Breast epithelium (tissue), 4 donors: ENCODE measurements around the gene C14orf180. TPM values are rescaled to one million over a fixed set of nuclear protein-coding genes. Genes with fewer than 3 reads are reported as not detected.
"Not testable (repeated sequence)": the region's sequence is repeated elsewhere in the genome, so short reads cannot be mapped to it uniquely, and the experiment has no call there.

Experiments used
- DNase-seq, 2 donors: peaks; one replicate each; pipeline ENCODE4 v3.0.0-alpha.2; 2019; ENCODE audit warnings: low spot score in 2 of 2
- H3K27ac ChIP-seq, 2 donors: fragments of 200-600 bp; sonication (generic) in 1 of 2; one replicate each; pipeline ENCODE4 v1.5.1; 2016 to 2019; ENCODE audit warnings: mild to moderate bottlenecking in 1 of 2
- H3K27me3 ChIP-seq, 2 donors: fragments of 200-600 bp; sonication (generic) in 1 of 2; one replicate each; pipeline versions ENCODE4 v1.5.1 to v1.6.0; 2017 to 2019; ENCODE audit warnings: control low read depth in 1 of 2, mild to moderate bottlenecking in 1 of 2
- H3K36me3 ChIP-seq: fragments of 200-600 bp; one replicate; pipeline ENCODE4 v1.5.1; 2019
- H3K4me1 ChIP-seq, 2 donors: fragments of 200-600 bp; sonication (generic); one replicate each; pipeline ENCODE4 v1.5.1; 2016 to 2019; ENCODE audit warnings: control low read depth in 1 of 2
- H3K4me3 ChIP-seq, 3 donors: fragments of 200-600 bp; sonication (generic); 1 replicate in 2 of 3; 2 replicates in 1 of 3; pipeline ENCODE4 v1.5.1; 2016 to 2019; ENCODE audit warnings: mild to moderate bottlenecking in 3 of 3, moderate library complexity in 2 of 3
- H3K9me3 ChIP-seq, 2 donors: fragments of 200-600 bp; sonication (generic) in 1 of 2; one replicate each; pipeline ENCODE4 v1.5.1; 2016 to 2019; ENCODE audit warnings: control low read depth in 1 of 2
- POLR2A ChIP-seq: fragments of 450-650 bp; IDR thresholded peaks from one replicate; pipeline ENCODE4 v1.6.1; 2016; ENCODE audit warnings: antibody characterized with exemption, mild to moderate bottlenecking, moderate library complexity
- POLR2AphosphoS5 ChIP-seq, 3 donors: sonication (generic); formaldehyde crosslinking; IDR thresholded peaks; one replicate each; pipeline ENCODE4 v1.6.1; 2017; ENCODE audit warnings: antibody characterized with exemption in 3 of 3
- intact Hi-C: fragments of 100-400 bp; cut with DNase I; formaldehyde crosslinking; loops from one replicate; pipeline ENCODE4 v1.15.1; 2023; ENCODE audit warnings: low total_unique reads
- total RNA-seq, 3 donors: library from RNA; depleted of rRNA; stranded (reverse); fragments of >200 nt; gene quantifications; one replicate each; pipeline ENCODE4 v1.1.0, GENCODE V29; 2016
- TF ChIP-seq, protein P1 (sequence below), 3 donors: fragments of 450-650 bp; IDR thresholded peaks; one replicate each; pipeline ENCODE4 v1.5.1; 2016 to 2017; ENCODE audit warnings: antibody characterized with exemption in 3 of 3, mild to moderate bottlenecking in 3 of 3, moderate library complexity in 3 of 3

Gene C14orf180
- total RNA-seq, 3 donors from 2014 or later: 1.3 to 32.3 (median 4.2) TPM

DNA sequence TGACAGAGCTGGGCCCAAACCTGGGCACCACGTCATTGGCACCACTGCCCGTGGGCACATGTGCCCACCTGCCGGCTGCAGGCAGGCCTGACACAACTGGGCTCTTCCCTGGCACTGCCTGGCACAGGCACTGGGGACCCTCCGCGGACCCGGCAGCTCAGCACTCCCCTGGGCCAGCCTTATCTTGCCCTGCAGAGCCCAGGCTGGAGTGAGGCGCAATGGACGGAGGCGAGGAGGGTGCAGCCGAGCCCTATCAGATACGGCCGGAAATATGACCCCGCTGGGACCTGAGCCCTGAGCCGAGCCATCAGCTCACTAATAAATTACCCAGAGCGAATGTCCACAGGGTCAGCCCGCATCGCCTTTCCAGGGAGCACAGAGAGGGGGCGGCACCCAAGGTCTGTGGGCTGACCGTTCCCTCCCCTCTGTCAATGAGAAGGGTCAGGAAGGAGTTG lies 1.7 kb upstream of the C14orf180 start:
- DNase-seq: no peak
- Histone ChIP-seq H3K27ac (no peak overlapping the region), H3K4me3 (no peak overlapping the region), H3K9me3 (no peaks in the 10 kb centered on the region), H3K27me3 (peaks cover 0 to 71% of the 10 kb centered on the region in 2 donors), H3K36me3 (no peaks in the 10 kb centered on the region), H3K4me1 (peaks cover 4 to 5% of the 10 kb centered on the region in 2 donors)
- TF ChIP-seq POLR2AphosphoS5 (IDR thresholded peaks at IDR 0.05) (no peak), POLR2A (no peak)
- TF ChIP-seq, protein P1, sequence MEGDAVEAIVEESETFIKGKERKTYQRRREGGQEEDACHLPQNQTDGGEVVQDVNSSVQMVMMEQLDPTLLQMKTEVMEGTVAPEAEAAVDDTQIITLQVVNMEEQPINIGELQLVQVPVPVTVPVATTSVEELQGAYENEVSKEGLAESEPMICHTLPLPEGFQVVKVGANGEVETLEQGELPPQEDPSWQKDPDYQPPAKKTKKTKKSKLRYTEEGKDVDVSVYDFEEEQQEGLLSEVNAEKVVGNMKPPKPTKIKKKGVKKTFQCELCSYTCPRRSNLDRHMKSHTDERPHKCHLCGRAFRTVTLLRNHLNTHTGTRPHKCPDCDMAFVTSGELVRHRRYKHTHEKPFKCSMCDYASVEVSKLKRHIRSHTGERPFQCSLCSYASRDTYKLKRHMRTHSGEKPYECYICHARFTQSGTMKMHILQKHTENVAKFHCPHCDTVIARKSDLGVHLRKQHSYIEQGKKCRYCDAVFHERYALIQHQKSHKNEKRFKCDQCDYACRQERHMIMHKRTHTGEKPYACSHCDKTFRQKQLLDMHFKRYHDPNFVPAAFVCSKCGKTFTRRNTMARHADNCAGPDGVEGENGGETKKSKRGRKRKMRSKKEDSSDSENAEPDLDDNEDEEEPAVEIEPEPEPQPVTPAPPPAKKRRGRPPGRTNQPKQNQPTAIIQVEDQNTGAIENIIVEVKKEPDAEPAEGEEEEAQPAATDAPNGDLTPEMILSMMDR (IDR thresholded peaks at IDR 0.05): no peak
- intact Hi-C loops: no loop called here

DNA sequence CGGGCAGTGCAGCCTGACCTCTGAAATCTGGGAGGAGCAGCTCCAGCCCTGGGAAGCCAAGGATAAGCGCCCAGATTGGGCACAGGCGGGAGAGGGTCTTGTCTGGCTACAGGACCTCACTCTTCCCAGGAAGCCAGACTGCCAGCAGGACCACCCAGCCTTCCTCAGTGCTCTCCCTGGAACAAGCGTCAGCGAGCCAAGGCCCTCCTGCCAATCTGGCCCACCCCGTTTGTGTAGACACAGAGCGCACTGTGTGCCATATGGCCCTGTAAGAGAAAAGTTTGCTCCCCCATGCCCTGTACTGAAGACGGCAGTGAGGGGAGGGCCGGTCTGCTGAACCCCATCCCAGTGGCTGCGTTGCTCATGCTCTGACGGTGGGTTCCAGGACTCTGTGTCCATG lies 1.2 kb upstream of the C14orf180 start:
- H3K4me1 ChIP-seq: peaks cover 4 to 5% of the 10 kb centered on the region in 2 donors
- TF ChIP-seq POLR2AphosphoS5 (IDR thresholded peaks at IDR 0.05): no peak
- TF ChIP-seq, protein P1 (IDR thresholded peaks at IDR 0.05): no peak
- TF ChIP-seq POLR2A: no peak
- intact Hi-C loops: no loop called here
- DNase-seq: no peak
- no peaks in the 10 kb centered on the region for H3K36me3 ChIP-seq
- H3K27me3 ChIP-seq: peaks cover 0 to 71% of the 10 kb centered on the region in 2 donors
- no peaks in the 10 kb centered on the region for H3K9me3 ChIP-seq
- H3K4me3 ChIP-seq: no peak overlapping the region
- H3K27ac ChIP-seq: no peak overlapping the region

GRCh38 chr14:104579939-104580338 lies 375 bp downstream of the C14orf180 start:
- peaks cover 0 to 61% of the 10 kb centered on the region in 2 donors for H3K27me3 ChIP-seq
- intact Hi-C loops, H3K36me3 ChIP-seq, H3K4me1 ChIP-seq, DNase-seq, H3K9me3 ChIP-seq, H3K4me3 ChIP-seq, H3K27ac ChIP-seq: not testable (repeated sequence)

DNA sequence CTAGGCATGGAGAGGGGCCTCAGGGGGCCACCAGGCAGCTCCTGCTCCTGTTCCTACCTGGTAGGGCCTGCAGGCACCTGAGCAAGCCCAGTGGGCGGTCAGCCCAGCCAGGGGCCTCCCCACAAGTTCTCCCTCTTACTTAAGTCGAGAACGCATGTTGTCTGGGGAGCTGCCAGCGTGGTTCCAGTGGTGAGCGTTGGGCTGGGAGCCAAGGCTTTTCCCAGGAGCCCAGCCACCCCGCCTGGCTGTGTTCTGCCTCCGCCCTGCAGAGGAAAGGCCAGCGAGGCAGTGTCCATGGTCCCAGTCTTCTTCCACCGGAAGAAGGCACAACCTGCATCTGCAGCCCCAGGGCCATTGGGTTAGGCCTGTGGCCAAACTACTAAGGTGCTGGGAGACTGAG lies 1.4 kb downstream of the C14orf180 start:
- Histone ChIP-seq H3K27ac (peak overlapping the region in 1 of 2 donors; percentile 7), H3K27me3 (peaks cover 0 to 56% of the 10 kb centered on the region in 2 donors)

DNA sequence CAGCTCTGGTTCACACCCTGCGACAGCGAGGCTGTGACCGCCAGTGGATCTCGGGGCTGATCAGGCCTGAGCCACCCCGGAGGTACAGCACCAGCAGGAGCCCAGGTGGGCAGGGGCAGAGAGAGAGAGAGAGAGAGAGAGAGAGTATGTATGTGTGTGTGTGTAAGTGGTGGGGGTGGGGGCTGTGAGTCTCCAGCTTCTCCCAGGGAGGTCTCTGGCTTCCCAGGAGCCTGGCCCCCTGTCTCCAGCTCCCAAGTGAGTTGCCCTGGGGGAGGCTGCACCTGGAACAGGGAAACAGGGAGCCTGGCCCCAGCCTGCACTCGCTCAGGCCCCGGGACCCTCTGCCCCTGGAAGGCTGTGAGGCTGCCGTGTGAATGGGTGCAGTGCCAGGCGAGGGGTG lies 2.0 kb downstream of the C14orf180 start:
- no peak for TF ChIP-seq POLR2A
- TF ChIP-seq, protein P1 (IDR thresholded peaks at IDR 0.05): no peak
- TF ChIP-seq POLR2AphosphoS5 (IDR thresholded peaks at IDR 0.05): no peak
- DNase-seq: no peak
- H3K4me1 ChIP-seq: peaks cover 4 to 5% of the 10 kb centered on the region in 2 donors
- intact Hi-C loops: no loop called here
- H3K27me3 ChIP-seq: peaks cover 0 to 55% of the 10 kb centered on the region in 2 donors
- H3K36me3 ChIP-seq: no peaks in the 10 kb centered on the region
- H3K27ac ChIP-seq: no peak overlapping the region
- H3K4me3 ChIP-seq: peak overlapping the region in 2 of 3 donors; percentile 7 to 13
- no peaks in the 10 kb centered on the region for H3K9me3 ChIP-seq

More for the DNA sequence above, 1.4 kb downstream of the C14orf180 start:
- peak; percentile 27 to 60 for DNase-seq
- Histone ChIP-seq H3K9me3 (no peaks in the 10 kb centered on the region), H3K4me1 (peaks cover 4 to 5% of the 10 kb centered on the region in 2 donors), H3K36me3 (no peaks in the 10 kb centered on the region), H3K4me3 (no peak overlapping the region)
- TF ChIP-seq POLR2AphosphoS5 (IDR thresholded peaks at IDR 0.05): no peak
- TF ChIP-seq POLR2A: no peak
- TF ChIP-seq, protein P1 (IDR thresholded peaks at IDR 0.05): no peak
- intact Hi-C loops: no loop called here

GRCh38 chr14:104582005-104582404 lies 2.4 kb downstream of the C14orf180 start:
- DNase-seq: no peak
- Histone ChIP-seq H3K9me3 (no peaks in the 10 kb centered on the region), H3K36me3 (no peaks in the 10 kb centered on the region), H3K4me1 (peaks cover 4 to 5% of the 10 kb centered on the region in 2 donors), H3K27me3 (peaks cover 0 to 52% of the 10 kb centered on the region in 2 donors), H3K27ac (no peak overlapping the region), H3K4me3 (peak overlapping the region in 2 of 3 donors; percentile 7 to 13)
- no peak for TF ChIP-seq POLR2A
- TF ChIP-seq POLR2AphosphoS5 (IDR thresholded peaks at IDR 0.05): no peak
- TF ChIP-seq, protein P1 (IDR thresholded peaks at IDR 0.05): no peak
- intact Hi-C loops: no loop called here
